D721Med (cell line): Measurements from ENCODE around the gene THOC5.
"Not testable (repeated sequence)": the region's sequence is repeated elsewhere in the genome, so short reads cannot be mapped to it uniquely, and the experiment has no call there.

Experiments
- DNase-seq: peaks from one replicate; pipeline ENCODE4 v3.0.0; 2011; ENCODE audit warnings: low spot score; ENCODE audit not compliant: insufficient read length
- FAIRE-seq: peaks from 2 replicates; lab custom pipeline; 2011; peaks lifted over from hg19 to GRCh38; lab: Jason Lieb, UNC
- TF ChIP-seq, protein P1 (sequence below): IDR thresholded peaks from 2 replicates; pipeline ENCODE4 v1.5.1; 2012; ENCODE audit warnings: mild to moderate bottlenecking, control low read depth; ENCODE audit not compliant: insufficient read depth; ENCODE audit errors: missing control alignments

Gene THOC5

DNA sequence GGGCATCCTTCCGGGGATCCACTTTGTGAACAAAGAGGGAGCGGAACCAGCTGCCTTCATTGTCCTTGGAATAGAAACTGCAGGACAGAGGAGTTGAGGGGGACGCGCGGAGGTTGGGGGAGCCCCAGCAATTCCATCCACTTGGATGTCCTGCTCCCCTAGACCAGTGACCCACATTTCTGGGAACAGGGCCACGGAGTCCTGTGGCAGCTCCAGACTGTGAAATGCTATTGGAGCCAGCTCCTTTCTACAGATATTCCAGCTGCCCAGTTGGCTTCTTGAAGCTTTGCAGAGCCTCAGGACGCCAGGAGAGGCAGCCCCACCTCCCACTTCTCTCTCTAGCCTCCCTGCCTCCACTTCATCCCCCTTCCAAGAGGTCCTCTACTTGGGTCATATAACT is 16.9 kb upstream of the THOC5 start:
- no peak for FAIRE-seq

DNA sequence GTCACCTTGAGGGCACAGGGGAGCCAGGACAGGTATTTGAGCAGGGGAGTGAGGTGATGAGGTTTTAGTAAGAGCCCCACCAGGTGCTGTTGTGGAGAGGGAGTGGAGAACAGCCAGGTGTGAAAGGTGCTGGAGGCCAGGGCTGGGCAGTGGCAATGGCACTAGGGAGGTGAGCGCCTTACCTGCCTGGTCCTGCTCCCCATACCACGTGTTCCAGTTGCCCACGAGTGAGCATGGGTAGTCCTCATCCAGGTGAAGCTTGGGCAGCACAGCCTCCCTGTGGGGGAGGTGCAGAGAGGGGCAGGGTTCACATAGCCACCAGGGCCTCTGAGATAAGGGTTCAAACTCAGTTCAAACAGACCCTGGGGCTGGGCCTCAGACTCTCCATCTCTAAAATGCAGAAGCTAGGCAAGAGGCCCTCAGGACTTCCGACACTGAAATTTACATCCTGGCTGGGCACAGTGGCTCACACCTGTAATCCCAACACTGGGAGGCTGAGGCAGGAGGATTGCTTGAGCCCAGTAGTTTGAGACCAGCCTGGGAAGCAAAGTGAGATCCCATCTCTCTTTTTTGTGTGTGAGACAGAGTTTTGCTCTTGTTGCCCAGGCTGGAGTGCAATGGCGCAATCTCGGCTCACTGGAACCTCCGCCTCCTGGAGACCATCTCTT is 15.6 kb upstream of the THOC5 start:
- FAIRE-seq (no peak), DNase-seq (no peak)
- TF ChIP-seq, protein P1, sequence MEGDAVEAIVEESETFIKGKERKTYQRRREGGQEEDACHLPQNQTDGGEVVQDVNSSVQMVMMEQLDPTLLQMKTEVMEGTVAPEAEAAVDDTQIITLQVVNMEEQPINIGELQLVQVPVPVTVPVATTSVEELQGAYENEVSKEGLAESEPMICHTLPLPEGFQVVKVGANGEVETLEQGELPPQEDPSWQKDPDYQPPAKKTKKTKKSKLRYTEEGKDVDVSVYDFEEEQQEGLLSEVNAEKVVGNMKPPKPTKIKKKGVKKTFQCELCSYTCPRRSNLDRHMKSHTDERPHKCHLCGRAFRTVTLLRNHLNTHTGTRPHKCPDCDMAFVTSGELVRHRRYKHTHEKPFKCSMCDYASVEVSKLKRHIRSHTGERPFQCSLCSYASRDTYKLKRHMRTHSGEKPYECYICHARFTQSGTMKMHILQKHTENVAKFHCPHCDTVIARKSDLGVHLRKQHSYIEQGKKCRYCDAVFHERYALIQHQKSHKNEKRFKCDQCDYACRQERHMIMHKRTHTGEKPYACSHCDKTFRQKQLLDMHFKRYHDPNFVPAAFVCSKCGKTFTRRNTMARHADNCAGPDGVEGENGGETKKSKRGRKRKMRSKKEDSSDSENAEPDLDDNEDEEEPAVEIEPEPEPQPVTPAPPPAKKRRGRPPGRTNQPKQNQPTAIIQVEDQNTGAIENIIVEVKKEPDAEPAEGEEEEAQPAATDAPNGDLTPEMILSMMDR = no peak

More for the DNA sequence above, 16.9 kb upstream of the THOC5 start:
- DNase-seq = no peak
- TF ChIP-seq, protein P1 = no peak

DNA sequence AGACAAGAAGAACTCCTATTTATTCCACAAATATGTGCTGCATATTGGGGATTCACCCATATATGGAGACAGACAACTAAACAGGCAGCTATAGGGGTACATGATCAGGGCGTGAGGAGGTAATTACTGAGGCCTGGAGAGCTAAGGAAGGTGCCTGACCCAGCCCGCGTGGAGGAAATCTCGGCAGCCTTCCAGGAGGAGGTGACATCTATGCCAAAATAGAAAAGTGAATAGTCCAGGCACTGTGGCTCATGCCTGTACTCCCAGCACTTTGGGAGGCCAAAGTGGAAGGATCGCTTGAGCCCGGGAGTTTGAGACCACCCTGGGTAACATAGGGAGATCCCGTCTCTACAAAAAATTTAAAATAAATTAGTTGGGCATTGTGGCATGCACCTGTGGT is 13.8 kb upstream of the THOC5 start:
- DNase-seq (no peak), FAIRE-seq (no peak)
- TF ChIP-seq, protein P1 = no peak

DNA sequence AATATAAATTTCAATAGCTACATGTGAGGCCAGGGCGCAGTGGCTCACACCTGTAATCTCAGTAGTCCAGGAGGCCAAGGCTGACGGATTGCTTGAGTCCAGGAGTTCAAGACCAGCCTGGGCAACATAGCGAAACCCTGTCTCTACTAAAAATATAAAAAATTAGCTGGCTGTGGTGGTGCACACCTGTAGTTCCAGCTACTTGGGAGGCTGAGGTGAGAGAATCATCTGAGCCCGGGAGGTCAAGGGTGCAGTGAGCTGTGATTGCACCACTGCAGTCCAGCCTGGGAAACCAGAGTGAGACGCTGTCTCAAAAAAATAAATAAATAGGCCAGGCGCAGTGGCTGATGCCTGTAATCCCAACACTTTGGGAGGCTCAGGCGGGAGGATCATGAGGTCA is 13.0 kb upstream of the THOC5 start:
- DNase-seq, FAIRE-seq: not testable (repeated sequence)

DNA sequence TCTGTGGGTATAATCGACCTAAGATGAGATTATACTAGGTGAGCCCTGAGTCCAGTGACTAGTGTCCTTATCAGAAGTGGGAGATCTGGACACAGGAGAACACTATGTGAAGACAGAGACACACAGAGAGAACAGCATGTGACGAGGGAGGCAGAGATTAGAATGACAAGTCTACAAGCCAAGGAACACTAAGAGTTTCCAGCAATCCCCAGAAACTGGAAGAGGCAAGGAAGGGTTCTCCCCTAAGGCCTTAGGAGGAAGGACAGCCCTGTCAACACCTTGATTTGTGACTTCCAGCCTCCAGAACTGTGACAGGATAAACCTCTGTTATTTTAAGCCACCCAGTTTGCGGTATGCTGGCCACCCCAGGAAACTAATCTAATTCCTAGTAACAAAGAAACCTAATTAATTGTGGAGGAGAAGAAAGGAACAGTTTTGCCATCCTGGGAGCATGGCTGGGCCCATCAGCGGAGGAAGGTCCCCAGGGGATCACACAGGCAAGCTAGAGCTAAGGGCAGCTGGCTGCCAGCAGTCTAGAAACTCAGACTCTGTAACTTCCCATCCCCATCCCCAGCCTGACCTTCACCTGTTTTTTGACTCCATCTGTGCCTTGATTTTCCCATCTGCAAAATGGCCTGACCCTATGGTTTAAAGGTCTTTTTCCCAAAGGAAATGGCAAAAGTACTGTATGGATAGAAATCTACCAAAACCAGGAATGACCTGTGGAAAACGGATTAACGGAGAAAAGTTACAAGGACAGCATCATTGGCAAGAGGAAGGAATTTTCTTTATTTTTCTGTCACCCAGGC is 10.3 kb upstream of the THOC5 start:
- FAIRE-seq (no peak), DNase-seq (no peak)
- TF ChIP-seq, protein P1 = no peak

DNA sequence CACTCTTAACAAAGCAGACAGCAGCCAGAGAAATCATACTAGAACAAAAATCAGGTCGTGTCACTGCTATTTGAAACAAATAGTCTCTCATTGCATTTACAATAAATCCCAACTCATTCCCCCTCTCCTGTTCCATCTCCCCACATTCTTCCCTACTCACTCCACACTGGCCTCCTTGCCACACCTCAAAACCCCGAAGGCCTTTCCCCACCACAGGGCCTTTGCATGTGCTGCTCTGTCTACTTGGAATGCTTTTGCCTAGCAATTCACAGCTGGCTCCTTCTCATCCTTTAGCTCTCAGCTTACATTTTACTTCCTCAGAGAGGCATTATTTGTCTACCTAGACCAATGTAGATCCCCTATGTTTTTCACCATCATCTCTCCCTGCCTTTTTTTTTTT is 6.3 kb upstream of the THOC5 start:
- TF ChIP-seq, protein P1 = no peak
- no peak for FAIRE-seq
- DNase-seq = no peak

DNA sequence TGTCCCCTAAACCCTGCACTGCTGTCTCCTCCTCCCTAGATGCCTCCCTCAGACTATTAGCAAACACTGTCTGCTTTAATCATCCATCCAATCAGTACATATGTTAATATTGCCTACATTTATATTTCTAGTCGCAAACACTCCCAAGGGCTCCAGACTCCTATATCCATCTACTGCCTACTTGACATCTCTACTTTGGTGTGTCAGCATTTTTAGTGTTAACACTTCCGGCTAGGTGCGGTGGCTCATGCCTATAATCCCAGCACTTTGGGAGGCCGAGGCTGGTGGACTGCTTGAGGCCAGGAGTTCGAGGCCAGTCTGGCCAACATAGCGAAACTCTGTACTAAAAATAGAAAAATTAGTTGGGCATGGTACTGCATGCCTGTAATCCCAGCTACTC is 5.5 kb upstream of the THOC5 start:
- FAIRE-seq (no peak), DNase-seq (no peak)
- TF ChIP-seq, protein P1 = no peak
